NCI-H82 treated with DMSO at 0.1 percent for 48 hours (cell line): ENCODE data around the gene N4BP2L1.

Experiments used
- DNase-seq: peaks from one replicate; lab custom pipeline; 2025; ENCODE audit not compliant: unreplicated experiment; lab: John Stamatoyannopoulos, UW

The N4BP2L1 gene

DNA sequence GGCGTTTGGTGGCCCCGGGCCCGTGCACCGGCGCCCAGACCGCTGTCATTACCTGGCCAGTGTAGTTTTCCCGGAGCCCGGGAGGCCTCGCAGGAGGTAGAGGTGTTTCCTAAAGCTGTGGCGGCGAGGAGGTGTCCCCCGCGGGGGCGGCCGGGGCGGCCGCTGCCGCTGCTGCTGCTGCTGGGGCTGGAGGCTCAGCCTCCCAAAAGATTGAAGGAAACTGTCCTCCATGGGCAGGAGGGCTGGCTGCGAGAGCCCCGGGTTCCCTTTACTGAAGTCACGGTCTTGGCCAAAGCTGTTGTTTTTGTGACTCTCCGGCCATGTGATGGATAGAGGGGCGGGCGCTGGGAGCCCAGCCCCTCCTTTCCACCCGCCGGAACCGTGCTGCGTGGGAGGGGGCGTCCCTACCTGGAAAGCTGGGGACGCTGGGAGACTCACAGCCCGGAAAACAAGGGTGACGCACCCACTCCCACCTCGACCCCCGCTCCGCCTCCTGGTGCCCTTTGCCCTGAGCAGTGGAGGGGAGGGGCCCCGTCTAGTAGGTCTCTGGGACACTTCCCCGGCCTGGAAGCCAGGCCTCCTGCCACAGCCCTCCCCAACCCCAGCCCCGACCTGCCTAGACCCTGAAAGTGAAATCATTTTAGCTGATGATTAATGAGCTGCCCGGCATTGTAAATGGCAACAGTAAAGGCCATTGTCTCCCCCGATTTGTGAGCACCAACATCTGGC, at the start of gene N4BP2L1:
TSS of gene N4BP2L1 (minus strand) at position 279 of the 729 bp plus-strand sequence. CDS start at position 231, 48 bp downstream.
- DNase-seq: no peak

DNA sequence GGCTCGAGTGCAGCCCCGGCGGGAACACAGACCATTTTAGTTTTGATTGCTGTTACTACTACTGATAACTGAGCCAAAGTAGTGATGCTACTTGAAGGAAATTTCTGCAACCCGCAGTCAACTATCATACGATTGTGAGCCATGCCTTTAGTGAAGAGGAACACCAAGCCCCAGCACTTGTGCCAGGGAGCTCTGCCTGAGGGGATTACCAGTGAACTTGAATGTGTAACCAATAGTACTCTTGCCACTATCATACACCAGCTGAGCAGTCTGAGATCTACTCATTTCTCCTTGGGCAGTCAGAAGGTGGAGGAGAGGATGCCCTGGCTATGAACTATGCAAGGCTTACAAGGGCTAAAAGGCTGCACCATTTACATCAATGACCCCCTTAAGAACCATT, 49.0 kb upstream of the N4BP2L1 start:
- DNase-seq: no peak

DNA sequence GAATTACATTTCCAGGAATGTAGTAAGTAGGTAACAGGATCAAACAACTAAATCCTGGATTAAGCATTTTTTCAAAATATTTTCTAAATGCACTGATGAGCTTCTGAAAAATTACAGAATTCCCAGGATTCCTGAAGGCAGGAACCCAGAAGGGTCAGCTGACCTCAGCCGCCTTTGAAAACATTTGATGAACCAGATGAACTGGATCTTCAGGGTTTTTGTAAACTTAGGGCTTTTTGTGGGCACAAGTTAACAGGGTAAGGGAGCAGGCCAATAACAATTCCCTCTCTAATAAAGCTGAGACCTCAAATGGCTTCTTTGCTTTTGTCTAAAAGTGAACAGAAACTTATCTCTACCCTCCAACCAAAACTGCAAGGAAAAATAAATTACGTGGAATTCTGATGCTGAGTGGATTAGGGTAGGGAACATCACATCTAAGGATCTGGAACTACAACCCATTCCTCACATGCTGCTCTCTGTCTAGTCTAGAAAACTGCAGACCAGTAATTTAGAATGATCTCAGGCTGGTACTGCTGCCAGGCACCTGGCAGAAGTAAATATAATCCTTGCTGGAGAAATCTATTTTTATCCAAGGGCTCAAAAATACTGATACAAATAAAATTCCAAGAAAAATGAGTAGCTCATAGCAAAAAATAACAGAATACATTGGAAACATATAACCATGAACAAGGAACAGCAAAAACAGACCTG, 48.2 kb upstream of the N4BP2L1 start:
- no peak for DNase-seq

DNA sequence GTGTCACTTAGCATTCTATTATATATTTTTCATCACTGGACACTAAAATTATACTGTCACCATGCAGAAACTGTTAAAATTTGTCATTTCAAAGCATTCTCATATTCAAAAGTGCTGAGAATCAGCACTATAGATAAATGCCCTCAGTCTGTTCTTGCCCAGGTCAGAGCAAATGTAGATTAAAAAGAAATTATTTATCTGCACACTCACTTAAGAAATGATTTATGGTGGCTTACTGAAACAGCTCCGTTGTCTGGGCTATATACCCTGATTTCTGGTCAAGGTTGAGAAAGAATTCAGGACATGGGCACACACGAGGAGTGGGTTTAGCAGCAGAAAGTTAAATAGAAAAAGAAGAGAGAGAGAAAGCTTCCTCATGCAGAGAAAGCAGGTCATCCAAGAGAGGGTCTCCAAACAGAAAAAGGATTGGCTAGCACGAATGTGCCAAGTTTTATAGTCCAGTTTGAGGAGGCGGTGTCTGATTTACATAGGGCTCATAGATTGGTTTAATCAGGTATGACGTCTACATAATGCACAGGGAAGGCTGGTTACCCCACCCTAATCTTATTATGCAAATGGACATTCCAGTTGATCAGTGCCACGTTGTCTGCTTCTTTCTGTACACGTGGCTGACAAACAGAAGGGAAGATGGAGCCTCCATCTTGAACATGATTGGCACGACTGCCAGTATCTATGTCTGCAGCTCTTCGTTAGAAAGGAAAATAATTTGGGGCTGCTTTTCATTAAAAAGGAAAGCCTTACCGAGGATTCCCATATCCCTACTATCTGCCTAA, 47.3 kb upstream of the N4BP2L1 start:
- DNase-seq: peak; percentile 43

DNA sequence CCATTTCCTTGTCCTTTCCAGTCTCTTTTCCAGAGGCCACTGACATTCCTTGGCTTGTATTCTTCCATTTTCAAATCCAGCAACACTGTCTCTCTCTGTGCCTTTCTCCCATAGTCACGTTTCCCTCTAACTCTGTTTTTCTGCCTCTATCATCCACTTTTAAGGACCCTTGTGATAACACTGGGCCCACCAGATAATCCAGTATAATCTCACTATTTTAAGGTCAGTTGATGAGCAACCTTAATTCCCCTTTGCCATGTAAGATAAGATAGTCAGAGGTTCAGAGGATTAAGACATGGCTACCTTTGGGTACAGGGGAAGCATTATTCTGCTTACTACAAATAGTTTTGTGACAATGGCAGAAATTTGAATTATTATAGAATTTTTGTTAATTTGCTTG, 45.7 kb upstream of the N4BP2L1 start:
- no peak for DNase-seq

DNA sequence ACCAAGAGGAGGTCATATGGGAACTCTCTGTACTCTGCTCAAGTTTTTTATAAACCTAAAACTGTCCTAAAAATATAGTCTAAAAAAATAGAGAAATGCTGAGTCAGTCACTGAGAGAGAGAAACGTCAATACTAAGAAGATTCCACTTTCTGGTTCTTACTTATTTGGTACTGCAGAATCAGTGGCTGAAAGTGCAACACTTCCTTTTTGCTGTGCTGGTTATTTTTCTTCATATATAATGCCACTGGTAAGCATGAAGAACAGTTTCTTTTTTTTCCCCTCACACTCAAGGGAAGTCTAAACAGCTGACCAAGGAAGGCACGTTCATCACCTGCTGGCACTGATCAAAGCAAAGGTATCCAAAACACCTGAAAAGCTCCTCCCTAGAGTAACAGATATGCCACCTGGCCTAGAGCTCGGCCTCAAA, 44.3 kb upstream of the N4BP2L1 start:
- no peak for DNase-seq

DNA sequence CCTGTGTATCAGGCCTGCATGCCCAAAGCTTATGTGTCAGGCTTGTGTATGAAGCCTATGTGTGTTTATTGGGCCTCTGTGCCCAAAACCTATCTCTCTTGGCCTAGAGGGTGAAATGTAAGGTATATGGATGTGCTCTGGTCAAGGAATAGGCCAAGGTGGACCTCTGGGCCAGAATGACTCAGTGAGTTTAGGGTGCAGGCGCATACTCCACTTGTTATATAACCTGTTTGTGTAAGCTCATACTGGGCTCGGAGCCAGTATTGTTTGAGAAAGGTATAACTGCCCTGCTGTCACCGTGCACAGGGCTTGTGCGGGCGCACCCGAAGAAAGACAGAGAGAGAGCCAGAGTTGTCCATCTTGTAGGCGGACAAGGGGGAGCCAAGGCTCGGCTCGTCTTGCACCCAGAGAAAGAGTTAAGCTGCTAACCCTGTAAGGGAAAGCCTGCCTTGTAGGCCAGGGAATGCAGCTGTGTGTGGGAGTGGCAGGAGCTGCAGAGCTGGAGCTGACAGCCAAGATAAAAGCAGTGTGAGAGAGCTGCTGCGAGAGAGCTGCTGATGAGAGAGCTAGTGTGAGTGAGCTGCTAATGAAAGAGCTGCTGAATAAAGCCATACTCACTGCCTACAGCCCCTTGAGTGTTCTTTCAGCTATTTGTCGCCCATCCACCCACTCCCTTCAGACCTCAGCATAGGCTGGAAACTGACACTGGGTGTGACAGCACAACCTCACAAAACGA, 43.4 kb upstream of the N4BP2L1 start:
- no peak for DNase-seq

DNA sequence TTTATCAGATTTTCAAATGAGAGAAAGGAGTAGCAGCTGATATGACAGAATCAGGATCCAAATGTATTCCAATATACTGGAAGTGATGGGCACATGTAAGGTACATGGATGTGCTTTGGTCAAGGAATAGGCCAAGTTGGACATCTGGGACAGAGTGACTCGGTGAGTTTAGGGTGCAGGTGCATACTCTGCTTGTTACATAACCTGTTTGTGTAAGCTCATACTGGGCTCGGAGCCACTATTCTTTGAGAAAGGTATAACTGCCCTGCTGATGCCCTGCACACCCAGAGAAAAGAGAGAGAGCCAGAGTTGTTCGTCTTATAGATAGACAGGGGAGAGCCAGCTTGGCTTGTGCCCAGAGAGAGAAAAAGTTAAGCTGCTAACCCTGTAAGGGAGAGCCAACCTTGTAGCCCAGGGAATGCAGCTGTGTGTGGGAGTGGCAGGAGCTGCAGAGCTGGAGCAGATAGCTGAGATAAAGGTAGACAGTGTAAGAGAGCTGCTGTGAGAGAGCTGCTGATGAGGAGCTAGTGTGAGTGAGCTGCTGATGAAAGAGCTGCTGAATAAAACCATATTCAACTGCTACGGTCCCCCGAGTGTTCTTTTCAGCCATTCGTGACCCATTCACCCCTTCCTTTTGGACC, 40.7 kb upstream of the N4BP2L1 start:
- DNase-seq: no peak

DNA sequence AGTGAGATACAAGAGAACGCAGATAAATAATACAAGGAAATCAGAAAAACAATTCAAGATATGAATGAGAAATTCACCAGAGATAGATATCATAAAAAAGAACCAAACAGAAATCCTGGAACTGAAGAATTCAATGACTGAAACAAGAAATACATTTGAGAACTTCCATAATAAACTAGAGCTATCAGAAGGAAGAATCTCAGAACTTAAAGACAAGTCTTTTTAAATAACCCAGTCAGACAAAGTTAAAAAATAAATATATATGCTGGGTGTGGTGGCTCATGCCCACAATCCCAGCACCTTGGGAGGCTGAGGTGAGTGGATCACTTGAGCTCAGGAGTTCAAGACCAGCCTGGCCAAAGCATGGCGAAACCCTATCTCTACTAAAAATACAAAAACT, 28.7 kb upstream of the N4BP2L1 start:
- DNase-seq: no peak

DNA sequence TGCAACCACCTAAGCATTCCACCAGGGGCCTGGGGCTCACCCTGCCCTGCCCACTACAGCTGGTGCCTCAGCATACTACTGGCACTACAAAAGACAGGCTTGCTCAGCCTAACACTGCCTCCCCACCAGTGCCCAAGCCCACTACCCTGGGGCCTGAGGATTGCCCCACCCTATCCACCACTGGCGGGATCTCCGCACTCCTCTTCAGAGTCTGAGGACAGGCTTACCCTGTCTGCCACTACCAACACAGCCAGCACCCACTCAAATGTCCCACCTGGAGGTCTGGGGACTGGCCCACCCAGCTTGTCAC, 27.6 kb upstream of the N4BP2L1 start:
- DNase-seq: no peak

DNA sequence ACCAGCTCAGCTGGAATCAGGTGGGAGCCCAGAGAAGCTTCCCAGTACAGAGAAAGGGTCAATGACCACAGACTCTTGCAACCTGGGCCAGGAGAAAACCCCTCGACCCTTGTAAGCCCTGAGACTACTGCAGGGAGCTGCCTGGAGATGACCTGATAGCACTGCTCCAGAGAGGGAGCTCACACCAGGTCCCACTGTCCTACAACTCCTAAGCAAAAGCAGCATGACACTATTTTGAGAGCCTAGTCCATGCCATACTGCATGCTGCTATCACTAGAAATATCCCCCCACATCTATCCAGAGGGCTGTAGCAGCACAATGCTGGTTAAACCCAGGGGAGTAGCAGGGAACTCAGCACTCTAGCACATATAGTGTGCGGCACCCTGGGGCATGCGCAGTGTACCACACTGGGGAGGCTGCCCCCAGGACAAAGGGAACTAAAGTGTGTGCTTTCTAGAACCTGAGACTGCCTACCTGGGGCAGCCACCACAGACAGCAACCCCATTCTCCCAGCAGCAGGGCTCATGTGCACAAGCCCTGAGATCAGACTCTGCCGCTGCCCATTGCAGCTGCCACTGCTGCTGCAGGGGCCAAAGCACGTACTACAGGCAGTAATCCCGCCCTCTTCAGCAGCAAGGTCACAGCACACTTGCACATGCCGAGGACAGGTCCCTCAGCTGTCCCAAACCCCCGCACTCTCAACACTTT, 27.1 kb upstream of the N4BP2L1 start:
- DNase-seq: no peak

DNA sequence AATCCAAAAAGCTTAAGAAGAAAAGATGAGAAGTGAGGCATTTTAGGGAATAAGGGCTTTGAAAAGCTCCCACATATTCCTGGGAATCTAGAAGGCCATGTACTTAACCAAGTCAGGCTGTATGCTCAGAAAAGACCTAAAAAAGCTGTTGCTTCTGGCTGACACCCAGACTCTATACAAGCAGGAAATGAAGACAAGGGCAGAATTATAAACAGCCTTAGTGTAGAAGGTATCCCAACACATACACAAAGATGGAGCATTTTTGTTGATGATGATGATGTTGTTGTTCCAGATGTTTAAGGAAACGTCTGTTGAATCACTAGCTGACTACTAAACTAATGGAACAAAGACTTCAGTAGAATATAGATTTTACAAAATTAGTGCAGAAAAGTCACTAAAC, 26.1 kb upstream of the N4BP2L1 start:
- no peak for DNase-seq

DNA sequence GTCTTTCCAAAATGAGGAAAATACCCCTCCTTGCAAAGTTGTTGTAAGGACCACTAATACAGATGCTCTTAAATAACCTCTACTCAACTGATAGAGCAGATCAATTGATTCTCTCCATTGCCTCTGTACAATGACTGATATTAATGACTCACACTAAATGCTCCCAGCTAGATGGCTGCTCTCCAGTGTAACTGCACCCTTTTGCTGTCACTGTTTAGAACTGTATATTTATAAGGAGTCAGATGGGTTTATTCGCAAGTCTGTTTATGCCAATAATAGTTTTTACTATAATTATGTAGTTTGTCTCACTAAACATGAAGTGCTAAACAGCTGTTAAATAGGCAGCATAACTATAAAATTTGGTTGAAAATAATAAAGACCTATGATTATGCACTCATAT, 21.0 kb upstream of the N4BP2L1 start:
- DNase-seq: no peak

DNA sequence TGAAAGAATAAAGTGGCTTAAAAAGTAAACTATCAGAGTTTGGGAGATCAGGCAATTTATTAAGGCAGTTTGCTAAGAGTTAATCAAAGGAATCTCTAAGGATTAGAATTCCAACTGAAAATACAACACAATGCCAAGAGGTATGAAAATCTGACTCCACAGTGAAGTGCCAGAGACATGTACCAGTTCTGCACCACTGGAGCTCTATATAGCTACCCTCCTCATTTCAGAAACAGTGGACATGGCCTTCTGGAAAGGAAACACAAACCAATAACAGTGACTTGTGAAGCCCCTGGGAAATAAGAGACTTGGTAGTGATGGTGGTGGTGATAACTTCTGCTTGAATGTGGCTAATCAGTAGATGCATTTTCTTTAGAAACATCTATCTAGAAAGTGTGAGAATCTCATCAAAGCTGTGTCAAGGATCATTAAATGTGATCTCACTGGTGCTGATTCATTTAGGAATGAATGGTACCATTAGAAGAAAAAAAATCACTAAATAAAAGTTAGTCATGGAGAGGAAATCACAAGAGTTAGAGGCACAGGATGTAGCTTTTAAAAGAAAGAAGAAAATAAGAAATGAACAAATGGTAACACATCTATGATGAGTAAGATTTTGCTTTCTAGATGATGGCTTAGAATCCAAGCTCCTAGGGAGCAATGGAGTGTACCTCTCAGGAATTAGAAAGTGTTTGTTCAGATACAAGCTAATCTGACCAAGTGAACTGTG, 20.1 kb upstream of the N4BP2L1 start:
- DNase-seq: no peak

DNA sequence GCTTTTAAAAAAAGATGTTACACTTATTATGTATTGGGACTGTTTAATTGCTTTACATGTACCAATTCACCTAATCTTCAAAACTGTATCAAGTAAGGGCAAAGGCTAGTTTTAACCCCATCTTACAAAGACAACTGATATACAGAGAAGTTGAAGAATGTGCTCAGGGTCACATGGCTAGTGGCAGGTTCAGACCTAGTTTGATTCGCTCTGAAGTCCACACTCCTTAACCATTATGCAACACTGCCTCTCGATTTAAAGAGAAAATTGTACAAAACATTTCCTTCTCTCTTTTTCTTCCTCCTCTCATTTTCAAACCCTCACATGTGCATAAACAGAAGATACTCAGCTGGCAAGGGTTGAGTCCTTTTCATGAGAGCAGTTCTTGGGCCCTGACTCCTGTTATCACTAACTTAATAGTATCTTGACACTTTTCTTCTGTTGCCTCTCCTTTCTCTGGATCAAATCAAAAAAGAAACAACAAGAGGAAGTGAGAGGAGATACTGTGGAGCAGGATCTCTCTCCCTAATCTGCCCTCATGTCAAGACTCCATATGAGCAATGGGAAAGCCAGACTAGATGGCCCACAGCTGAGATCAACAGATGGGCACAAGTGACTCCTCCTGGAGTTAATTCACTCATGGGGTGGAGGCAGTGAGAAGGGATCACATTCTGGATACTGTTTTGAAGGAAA, 19.0 kb upstream of the N4BP2L1 start:
- peak; percentile 6 for DNase-seq

DNA sequence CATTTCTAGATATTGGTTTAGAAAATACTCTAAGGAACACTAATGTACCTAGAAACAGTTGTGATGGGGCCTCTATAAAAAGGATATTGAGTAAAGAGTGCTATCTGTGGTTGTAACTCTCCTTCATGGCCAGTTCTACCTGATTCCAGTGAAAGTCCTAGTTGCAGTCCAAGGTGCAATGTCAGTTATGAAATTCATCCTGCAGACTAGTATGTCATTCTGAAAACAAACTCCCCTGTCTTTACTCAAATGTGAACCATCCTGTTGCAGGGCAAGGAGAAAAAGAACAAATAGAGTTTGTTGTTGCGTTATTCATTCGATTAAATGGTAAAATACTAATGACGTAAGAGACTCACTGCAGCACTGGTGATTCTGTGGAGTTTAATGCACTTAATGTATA, 18.3 kb upstream of the N4BP2L1 start:
- no peak for DNase-seq

DNA sequence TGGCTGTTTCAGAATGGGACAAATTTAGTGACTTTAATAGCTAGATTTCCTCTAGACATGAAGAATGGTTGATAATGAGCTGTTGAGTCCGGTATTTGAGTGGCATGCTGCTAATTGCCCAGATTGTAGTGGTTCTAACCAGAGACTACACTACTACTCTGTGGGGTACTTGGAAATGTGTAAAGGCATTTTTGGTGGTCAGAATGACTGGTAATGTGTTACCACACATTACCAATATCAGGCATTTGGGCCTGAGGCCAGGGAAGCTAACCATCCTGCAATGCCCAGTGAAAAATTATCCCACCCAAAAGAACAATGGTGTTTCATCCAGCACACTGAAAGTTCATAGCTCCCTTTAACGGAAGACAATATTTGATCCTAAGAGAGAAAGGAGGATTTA, 17.5 kb upstream of the N4BP2L1 start:
- DNase-seq: no peak

DNA sequence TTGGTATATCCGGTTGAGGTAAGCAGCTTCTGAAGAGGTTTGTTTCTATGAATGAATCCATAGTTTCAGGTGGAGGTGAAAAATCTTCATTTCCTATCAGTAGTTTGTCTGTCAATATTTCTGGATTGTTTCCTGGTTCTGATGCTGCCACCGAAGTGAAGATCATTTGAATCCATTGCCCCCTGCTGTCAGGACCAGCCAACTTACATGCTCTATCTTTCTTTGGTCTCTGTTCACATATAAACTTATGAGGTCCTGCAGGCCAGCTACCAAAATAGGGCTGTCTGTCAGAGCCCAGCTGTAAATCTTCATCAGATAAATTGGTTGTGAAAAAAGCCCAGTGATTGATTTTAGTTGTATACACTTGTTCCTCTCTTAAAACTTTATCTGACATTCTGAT, 15.2 kb upstream of the N4BP2L1 start:
- DNase-seq: no peak

DNA sequence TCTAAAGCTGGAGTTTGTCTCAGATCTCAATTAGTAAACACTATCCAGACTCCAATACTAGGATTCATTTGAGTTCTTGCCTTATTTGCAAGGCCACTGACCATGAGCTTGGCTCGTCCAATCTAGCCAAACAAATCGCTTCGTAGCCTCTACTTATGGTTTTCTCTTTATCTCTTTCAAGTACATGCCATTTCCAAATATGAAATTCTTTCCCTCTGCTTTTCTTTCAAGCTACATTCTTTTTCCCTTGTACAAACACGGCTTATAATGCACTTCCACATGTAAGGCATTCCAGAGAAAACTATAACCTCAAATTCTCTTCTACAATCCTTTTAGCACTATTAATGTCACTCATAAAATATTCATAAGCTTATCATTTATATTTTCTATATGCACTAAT, 10.9 kb upstream of the N4BP2L1 start:
- no peak for DNase-seq
